Measurements from ENCODE around the gene PIGU. TPM values are rescaled to one million over a fixed set of nuclear protein-coding genes. Genes with fewer than 3 reads are reported as not detected.

PIGU gene
- total RNA-seq, 1 experiment from 2014 or later: 25.0 TPM

- Histone ChIP-seq H3K36me3 (ENCODE audit: low read depth) (no peaks in the 10 kb centered on the region), H3K4me1 (replicated peaks; ENCODE audit: insufficient read depth) (peaks cover 22% of the 10 kb centered on the region), H3K27me3 (ENCODE audit: insufficient read depth, low read depth) (no peaks in the 10 kb centered on the region), H4K20me1 (ENCODE audit: insufficient read depth) (no peaks in the 10 kb centered on the region), H2AFZ (no peak overlapping the region), H3K4me2 (no peak overlapping the region), H3K4me3 (no peak overlapping the region), H3K27ac (no peak overlapping the region), H3K9me2 (ENCODE audit: insufficient read depth) (no peaks in the 10 kb centered on the region), H3K79me2 (ENCODE audit: low read depth) (no peaks in the 10 kb centered on the region), H3F3A (ENCODE audit: insufficient read depth, low read depth) (peaks cover 9% of the 10 kb centered on the region; the same call in 1 of the 2 replicates), H3K9me3 (ENCODE audit: insufficient read depth, low read depth) (no peaks in the 10 kb centered on the region)
- CTCF ChIA-PET: no interaction called here
- no TSS peak for BruUV-seq (replicated peaks)
- TF ChIP-seq CTCF (conservative IDR thresholded peaks at IDR 0.05) (no peak), EZH2 (IDR thresholded peaks at IDR 0.05; ENCODE audit: low read depth) (no peak)
- POLR2A ChIA-PET (ENCODE audit: unreplicated experiment): no interaction called here
- no peak for DNase-seq
- intact Hi-C loops (cut with micrococcal nuclease; ENCODE audit: unreplicated experiment): loop anchor here (5.0 kb wide), 1 partner anchor 265 kb away; no protein-coding TSS in a partner anchor
These were observed 99.8 kb downstream of the PIGU start for GRCh38 chr20:34577061-34577460.

GRCh38 chr20:34575756-34576155 lies 101.1 kb downstream of the PIGU start:
- Histone ChIP-seq H3K27me3 (ENCODE audit: insufficient read depth, low read depth) (no peaks in the 10 kb centered on the region), H3K79me2 (ENCODE audit: low read depth) (no peaks in the 10 kb centered on the region), H4K20me1 (ENCODE audit: insufficient read depth) (no peaks in the 10 kb centered on the region), H3K9me2 (ENCODE audit: insufficient read depth) (no peaks in the 10 kb centered on the region), H3K4me1 (replicated peaks; ENCODE audit: insufficient read depth) (peaks cover 22% of the 10 kb centered on the region), H3K27ac (no peak overlapping the region), H3K4me3 (no peak overlapping the region), H3F3A (ENCODE audit: insufficient read depth, low read depth) (peaks cover 9% of the 10 kb centered on the region; the same call in 1 of the 2 replicates), H2AFZ (no peak overlapping the region), H3K9me3 (ENCODE audit: insufficient read depth, low read depth) (no peaks in the 10 kb centered on the region), H3K36me3 (ENCODE audit: low read depth) (no peaks in the 10 kb centered on the region), H3K4me2 (no peak overlapping the region)
- POLR2A ChIA-PET (ENCODE audit: unreplicated experiment): no interaction called here
- intact Hi-C loops (cut with micrococcal nuclease; ENCODE audit: unreplicated experiment): loop anchor here (5.0 kb wide), 1 partner anchor 263 kb away; no protein-coding TSS in a partner anchor
- BruUV-seq (replicated peaks): no TSS peak
- CTCF ChIA-PET: no interaction called here
- no peak for TF ChIP-seq EZH2 (IDR thresholded peaks at IDR 0.05; ENCODE audit: low read depth)
- no peak for TF ChIP-seq CTCF (conservative IDR thresholded peaks at IDR 0.05)
- DNase-seq: no peak

GRCh38 chr20:34575271-34575670 lies 101.6 kb downstream of the PIGU start:
- no TSS peak for BruUV-seq (replicated peaks)
- no peak overlapping the region for H2AFZ ChIP-seq
- H4K20me1 ChIP-seq (ENCODE audit: insufficient read depth): no peaks in the 10 kb centered on the region
- no peak overlapping the region for H3K4me3 ChIP-seq
- CTCF ChIA-PET: no interaction called here
- no peaks in the 10 kb centered on the region for H3K36me3 ChIP-seq (ENCODE audit: low read depth)
- H3K27ac ChIP-seq: no peak overlapping the region
- no peak overlapping the region for H3K4me2 ChIP-seq
- peaks cover 9% of the 10 kb centered on the region; the same call in 1 of the 2 replicates for H3F3A ChIP-seq (ENCODE audit: insufficient read depth, low read depth)
- no peaks in the 10 kb centered on the region for H3K79me2 ChIP-seq (ENCODE audit: low read depth)
- no peaks in the 10 kb centered on the region for H3K9me3 ChIP-seq (ENCODE audit: insufficient read depth, low read depth)
- no peak for DNase-seq
- intact Hi-C loops (cut with micrococcal nuclease; ENCODE audit: unreplicated experiment): loop anchor here (5.0 kb wide), 1 partner anchor 263 kb away; no protein-coding TSS in a partner anchor
- TF ChIP-seq CTCF (conservative IDR thresholded peaks at IDR 0.05) (no peak), EZH2 (IDR thresholded peaks at IDR 0.05; ENCODE audit: low read depth) (no peak)
- H3K9me2 ChIP-seq (ENCODE audit: insufficient read depth): no peaks in the 10 kb centered on the region
- POLR2A ChIA-PET (ENCODE audit: unreplicated experiment): no interaction called here
- H3K27me3 ChIP-seq (ENCODE audit: insufficient read depth, low read depth): no peaks in the 10 kb centered on the region
- H3K4me1 ChIP-seq (replicated peaks; ENCODE audit: insufficient read depth): peaks cover 18% of the 10 kb centered on the region
